ENCODE results near the gene SF3B6.

DNA sequence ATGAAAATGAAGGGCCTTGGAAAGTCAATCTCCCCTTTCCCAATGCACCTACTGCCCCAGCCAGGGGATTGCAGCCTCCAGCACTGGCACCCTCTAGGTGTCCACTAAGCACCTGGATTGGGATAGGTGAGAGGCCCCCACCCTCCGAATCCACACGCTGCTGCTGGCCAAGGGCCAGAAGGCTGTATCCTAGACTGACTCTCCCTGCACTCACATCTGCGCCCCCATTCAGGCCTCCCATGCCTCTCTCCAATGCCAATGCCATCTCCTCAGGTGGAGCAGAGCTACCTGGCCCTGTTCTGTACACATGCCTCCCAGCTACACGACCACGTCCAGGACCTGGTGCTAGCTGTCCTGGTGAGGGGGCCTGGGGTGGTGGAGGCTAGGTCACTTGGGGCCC is 56.4 kb downstream of the SF3B6 start:
- TF ChIP-seq POLR2AphosphoS5 (IDR thresholded peaks at IDR 0.05; ENCODE audit: low read depth), result no peak
- TF ChIP-seq, protein P1, sequence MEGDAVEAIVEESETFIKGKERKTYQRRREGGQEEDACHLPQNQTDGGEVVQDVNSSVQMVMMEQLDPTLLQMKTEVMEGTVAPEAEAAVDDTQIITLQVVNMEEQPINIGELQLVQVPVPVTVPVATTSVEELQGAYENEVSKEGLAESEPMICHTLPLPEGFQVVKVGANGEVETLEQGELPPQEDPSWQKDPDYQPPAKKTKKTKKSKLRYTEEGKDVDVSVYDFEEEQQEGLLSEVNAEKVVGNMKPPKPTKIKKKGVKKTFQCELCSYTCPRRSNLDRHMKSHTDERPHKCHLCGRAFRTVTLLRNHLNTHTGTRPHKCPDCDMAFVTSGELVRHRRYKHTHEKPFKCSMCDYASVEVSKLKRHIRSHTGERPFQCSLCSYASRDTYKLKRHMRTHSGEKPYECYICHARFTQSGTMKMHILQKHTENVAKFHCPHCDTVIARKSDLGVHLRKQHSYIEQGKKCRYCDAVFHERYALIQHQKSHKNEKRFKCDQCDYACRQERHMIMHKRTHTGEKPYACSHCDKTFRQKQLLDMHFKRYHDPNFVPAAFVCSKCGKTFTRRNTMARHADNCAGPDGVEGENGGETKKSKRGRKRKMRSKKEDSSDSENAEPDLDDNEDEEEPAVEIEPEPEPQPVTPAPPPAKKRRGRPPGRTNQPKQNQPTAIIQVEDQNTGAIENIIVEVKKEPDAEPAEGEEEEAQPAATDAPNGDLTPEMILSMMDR (conservative IDR thresholded peaks at IDR 0.05; ENCODE audit: low read depth in 2 of 2), result no peak
- no peak for TF ChIP-seq EZH2 (IDR thresholded peaks at IDR 0.05; ENCODE audit: low read depth, unreplicated experiment)
- no peak for TF ChIP-seq NANOG (IDR thresholded peaks at IDR 0.05; ENCODE audit: borderline replicate concordance)
- no peak for TF ChIP-seq STAT1 (IDR thresholded peaks at IDR 0.05; ENCODE audit: unreplicated experiment)
- TF ChIP-seq, protein P2, sequence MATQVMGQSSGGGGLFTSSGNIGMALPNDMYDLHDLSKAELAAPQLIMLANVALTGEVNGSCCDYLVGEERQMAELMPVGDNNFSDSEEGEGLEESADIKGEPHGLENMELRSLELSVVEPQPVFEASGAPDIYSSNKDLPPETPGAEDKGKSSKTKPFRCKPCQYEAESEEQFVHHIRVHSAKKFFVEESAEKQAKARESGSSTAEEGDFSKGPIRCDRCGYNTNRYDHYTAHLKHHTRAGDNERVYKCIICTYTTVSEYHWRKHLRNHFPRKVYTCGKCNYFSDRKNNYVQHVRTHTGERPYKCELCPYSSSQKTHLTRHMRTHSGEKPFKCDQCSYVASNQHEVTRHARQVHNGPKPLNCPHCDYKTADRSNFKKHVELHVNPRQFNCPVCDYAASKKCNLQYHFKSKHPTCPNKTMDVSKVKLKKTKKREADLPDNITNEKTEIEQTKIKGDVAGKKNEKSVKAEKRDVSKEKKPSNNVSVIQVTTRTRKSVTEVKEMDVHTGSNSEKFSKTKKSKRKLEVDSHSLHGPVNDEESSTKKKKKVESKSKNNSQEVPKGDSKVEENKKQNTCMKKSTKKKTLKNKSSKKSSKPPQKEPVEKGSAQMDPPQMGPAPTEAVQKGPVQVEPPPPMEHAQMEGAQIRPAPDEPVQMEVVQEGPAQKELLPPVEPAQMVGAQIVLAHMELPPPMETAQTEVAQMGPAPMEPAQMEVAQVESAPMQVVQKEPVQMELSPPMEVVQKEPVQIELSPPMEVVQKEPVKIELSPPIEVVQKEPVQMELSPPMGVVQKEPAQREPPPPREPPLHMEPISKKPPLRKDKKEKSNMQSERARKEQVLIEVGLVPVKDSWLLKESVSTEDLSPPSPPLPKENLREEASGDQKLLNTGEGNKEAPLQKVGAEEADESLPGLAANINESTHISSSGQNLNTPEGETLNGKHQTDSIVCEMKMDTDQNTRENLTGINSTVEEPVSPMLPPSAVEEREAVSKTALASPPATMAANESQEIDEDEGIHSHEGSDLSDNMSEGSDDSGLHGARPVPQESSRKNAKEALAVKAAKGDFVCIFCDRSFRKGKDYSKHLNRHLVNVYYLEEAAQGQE (IDR thresholded peaks at IDR 0.05; ENCODE audit: unreplicated experiment), result no peak
- TF ChIP-seq, protein P3, sequence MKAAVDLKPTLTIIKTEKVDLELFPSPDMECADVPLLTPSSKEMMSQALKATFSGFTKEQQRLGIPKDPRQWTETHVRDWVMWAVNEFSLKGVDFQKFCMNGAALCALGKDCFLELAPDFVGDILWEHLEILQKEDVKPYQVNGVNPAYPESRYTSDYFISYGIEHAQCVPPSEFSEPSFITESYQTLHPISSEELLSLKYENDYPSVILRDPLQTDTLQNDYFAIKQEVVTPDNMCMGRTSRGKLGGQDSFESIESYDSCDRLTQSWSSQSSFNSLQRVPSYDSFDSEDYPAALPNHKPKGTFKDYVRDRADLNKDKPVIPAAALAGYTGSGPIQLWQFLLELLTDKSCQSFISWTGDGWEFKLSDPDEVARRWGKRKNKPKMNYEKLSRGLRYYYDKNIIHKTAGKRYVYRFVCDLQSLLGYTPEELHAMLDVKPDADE (IDR thresholded peaks at IDR 0.05), result no peak
- no peak for TF ChIP-seq EZH2phosphoT487 (IDR thresholded peaks at IDR 0.05; ENCODE audit: unreplicated experiment)
- no peak for TF ChIP-seq ZNF114 (CRISPR knock-in tag; IDR thresholded peaks at IDR 0.05)
- no peak for TF ChIP-seq CREB1 (CRISPR knock-in tag; IDR thresholded peaks at IDR 0.05; ENCODE audit: low read depth)
- no peak for TF ChIP-seq JUNB (IDR thresholded peaks at IDR 0.05; ENCODE audit: unreplicated experiment)
- no peak for TF ChIP-seq ZNF331 (CRISPR knock-in tag; IDR thresholded peaks at IDR 0.05; ENCODE audit: low read depth)
- TF ChIP-seq, protein P4, sequence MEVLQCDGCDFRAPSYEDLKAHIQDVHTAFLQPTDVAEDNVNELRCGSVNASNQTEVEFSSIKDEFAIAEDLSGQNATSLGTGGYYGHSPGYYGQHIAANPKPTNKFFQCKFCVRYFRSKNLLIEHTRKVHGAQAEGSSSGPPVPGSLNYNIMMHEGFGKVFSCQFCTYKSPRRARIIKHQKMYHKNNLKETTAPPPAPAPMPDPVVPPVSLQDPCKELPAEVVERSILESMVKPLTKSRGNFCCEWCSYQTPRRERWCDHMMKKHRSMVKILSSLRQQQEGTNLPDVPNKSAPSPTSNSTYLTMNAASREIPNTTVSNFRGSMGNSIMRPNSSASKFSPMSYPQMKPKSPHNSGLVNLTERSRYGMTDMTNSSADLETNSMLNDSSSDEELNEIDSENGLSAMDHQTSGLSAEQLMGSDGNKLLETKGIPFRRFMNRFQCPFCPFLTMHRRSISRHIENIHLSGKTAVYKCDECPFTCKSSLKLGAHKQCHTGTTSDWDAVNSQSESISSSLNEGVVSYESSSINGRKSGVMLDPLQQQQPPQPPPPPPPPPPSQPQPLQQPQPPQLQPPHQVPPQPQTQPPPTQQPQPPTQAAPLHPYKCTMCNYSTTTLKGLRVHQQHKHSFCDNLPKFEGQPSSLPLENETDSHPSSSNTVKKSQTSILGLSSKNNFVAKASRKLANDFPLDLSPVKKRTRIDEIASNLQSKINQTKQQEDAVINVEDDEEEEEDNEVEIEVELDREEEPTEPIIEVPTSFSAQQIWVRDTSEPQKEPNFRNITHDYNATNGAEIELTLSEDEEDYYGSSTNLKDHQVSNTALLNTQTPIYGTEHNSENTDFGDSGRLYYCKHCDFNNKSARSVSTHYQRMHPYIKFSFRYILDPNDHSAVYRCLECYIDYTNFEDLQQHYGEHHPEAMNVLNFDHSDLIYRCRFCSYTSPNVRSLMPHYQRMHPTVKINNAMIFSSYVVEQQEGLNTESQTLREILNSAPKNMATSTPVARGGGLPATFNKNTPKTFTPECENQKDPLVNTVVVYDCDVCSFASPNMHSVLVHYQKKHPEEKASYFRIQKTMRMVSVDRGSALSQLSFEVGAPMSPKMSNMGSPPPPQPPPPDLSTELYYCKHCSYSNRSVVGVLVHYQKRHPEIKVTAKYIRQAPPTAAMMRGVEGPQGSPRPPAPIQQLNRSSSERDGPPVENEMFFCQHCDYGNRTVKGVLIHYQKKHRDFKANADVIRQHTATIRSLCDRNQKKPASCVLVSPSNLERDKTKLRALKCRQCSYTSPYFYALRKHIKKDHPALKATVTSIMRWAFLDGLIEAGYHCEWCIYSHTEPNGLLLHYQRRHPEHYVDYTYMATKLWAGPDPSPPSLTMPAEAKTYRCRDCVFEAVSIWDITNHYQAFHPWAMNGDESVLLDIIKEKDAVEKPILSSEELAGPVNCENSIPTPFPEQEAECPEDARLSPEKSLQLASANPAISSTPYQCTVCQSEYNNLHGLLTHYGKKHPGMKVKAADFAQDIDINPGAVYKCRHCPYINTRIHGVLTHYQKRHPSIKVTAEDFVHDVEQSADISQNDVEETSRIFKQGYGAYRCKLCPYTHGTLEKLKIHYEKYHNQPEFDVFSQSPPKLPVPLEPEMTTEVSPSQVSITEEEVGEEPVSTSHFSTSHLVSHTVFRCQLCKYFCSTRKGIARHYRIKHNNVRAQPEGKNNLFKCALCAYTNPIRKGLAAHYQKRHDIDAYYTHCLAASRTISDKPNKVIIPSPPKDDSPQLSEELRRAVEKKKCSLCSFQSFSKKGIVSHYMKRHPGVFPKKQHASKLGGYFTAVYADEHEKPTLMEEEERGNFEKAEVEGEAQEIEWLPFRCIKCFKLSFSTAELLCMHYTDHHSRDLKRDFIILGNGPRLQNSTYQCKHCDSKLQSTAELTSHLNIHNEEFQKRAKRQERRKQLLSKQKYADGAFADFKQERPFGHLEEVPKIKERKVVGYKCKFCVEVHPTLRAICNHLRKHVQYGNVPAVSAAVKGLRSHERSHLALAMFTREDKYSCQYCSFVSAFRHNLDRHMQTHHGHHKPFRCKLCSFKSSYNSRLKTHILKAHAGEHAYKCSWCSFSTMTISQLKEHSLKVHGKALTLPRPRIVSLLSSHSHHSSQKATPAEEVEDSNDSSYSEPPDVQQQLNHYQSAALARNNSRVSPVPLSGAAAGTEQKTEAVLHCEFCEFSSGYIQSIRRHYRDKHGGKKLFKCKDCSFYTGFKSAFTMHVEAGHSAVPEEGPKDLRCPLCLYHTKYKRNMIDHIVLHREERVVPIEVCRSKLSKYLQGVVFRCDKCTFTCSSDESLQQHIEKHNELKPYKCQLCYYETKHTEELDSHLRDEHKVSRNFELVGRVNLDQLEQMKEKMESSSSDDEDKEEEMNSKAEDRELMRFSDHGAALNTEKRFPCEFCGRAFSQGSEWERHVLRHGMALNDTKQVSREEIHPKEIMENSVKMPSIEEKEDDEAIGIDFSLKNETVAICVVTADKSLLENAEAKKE (CRISPR knock-in tag; IDR thresholded peaks at IDR 0.05), result no peak
